Measurements from ENCODE around the gene SETD7.

The SETD7 gene

DNA sequence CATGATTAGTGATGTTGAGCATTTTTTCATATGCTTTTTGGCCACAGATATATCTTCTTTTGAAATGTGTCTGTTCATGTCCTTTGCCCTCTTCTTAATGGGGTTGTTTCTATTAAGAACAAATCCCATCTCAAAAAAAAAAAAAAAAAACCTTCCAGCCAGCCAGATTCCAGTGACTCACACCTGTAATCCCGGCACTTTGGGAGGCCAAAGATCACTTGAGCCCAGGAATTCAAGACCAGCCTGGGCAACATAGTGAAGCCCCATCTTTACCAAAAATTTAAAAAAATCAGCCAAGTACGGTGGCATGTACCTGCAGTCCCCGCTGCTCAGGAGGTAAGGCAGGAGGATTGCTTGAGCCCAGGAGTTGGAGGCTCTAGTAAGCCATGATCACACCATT is 97.0 kb downstream of the SETD7 start:
- TF ChIP-seq TAF1 (IDR thresholded peaks at IDR 0.05; ENCODE audit: borderline replicate concordance, insufficient read depth, low read length), result no peak
- no peak for TF ChIP-seq FOXP2 (optimal IDR thresholded peaks at IDR 0.05; ENCODE audit: borderline replicate concordance, extremely low read depth, extremely low read length, insufficient read depth)
- TF ChIP-seq, protein P1, sequence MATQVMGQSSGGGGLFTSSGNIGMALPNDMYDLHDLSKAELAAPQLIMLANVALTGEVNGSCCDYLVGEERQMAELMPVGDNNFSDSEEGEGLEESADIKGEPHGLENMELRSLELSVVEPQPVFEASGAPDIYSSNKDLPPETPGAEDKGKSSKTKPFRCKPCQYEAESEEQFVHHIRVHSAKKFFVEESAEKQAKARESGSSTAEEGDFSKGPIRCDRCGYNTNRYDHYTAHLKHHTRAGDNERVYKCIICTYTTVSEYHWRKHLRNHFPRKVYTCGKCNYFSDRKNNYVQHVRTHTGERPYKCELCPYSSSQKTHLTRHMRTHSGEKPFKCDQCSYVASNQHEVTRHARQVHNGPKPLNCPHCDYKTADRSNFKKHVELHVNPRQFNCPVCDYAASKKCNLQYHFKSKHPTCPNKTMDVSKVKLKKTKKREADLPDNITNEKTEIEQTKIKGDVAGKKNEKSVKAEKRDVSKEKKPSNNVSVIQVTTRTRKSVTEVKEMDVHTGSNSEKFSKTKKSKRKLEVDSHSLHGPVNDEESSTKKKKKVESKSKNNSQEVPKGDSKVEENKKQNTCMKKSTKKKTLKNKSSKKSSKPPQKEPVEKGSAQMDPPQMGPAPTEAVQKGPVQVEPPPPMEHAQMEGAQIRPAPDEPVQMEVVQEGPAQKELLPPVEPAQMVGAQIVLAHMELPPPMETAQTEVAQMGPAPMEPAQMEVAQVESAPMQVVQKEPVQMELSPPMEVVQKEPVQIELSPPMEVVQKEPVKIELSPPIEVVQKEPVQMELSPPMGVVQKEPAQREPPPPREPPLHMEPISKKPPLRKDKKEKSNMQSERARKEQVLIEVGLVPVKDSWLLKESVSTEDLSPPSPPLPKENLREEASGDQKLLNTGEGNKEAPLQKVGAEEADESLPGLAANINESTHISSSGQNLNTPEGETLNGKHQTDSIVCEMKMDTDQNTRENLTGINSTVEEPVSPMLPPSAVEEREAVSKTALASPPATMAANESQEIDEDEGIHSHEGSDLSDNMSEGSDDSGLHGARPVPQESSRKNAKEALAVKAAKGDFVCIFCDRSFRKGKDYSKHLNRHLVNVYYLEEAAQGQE (IDR thresholded peaks at IDR 0.05; ENCODE audit: insufficient read depth in 1 of 2, low read depth in 2 of 2, low read length in 2 of 2), result no peak
- no peak for TF ChIP-seq POLR2AphosphoS5 (IDR thresholded peaks at IDR 0.05; ENCODE audit: low read depth, low read length)
- TF ChIP-seq SIN3A (IDR thresholded peaks at IDR 0.05; ENCODE audit: borderline replicate concordance, insufficient read depth, low read length), result no peak

GRCh38 chr4:139458543-139458942 is 97.5 kb downstream of the SETD7 start:
- TF ChIP-seq POLR2AphosphoS5 (IDR thresholded peaks at IDR 0.05; ENCODE audit: low read depth, low read length), result no peak
- TF ChIP-seq, protein P1 (IDR thresholded peaks at IDR 0.05; ENCODE audit: insufficient read depth in 1 of 2, low read depth in 2 of 2, low read length in 2 of 2), result no peak
- no peak for TF ChIP-seq TAF1 (IDR thresholded peaks at IDR 0.05; ENCODE audit: borderline replicate concordance, insufficient read depth, low read length)
- no peak for TF ChIP-seq SIN3A (IDR thresholded peaks at IDR 0.05; ENCODE audit: borderline replicate concordance, insufficient read depth, low read length)
- no peak for TF ChIP-seq FOXP2 (optimal IDR thresholded peaks at IDR 0.05; ENCODE audit: borderline replicate concordance, extremely low read depth, extremely low read length, insufficient read depth)

DNA sequence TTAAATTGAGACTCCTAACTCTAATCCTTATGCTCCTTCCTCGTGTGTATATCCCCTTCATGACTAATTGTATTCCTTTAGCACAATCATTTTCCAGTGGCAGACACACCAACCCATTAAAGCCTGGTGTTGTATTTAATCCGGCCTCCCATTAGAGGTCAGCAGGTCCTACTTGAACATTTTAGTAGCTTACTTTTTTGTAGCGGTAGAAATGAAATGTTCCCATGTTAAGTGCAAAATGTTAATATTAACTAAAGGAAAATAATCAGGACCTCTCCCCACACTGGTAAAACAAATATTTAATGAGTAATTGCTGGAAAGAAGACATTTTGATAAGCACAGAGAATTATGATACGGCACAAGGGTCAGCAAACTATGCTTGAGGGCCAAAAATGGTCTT is 98.7 kb downstream of the SETD7 start:
- TF ChIP-seq TAF1 (IDR thresholded peaks at IDR 0.05; ENCODE audit: borderline replicate concordance, insufficient read depth, low read length) (no peak), SIN3A (IDR thresholded peaks at IDR 0.05; ENCODE audit: borderline replicate concordance, insufficient read depth, low read length) (no peak), POLR2AphosphoS5 (IDR thresholded peaks at IDR 0.05; ENCODE audit: low read depth, low read length) (no peak), FOXP2 (optimal IDR thresholded peaks at IDR 0.05; ENCODE audit: borderline replicate concordance, extremely low read depth, extremely low read length, insufficient read depth) (no peak)
- TF ChIP-seq, protein P1 (IDR thresholded peaks at IDR 0.05; ENCODE audit: insufficient read depth in 1 of 2, low read depth in 2 of 2, low read length in 2 of 2), result no peak

- TF ChIP-seq FOXP2 (optimal IDR thresholded peaks at IDR 0.05; ENCODE audit: borderline replicate concordance, extremely low read depth, extremely low read length, insufficient read depth) (no peak), POLR2AphosphoS5 (IDR thresholded peaks at IDR 0.05; ENCODE audit: low read depth, low read length) (no peak), TAF1 (IDR thresholded peaks at IDR 0.05; ENCODE audit: borderline replicate concordance, insufficient read depth, low read length) (no peak), SIN3A (IDR thresholded peaks at IDR 0.05; ENCODE audit: borderline replicate concordance, insufficient read depth, low read length) (no peak)
- TF ChIP-seq, protein P1 (IDR thresholded peaks at IDR 0.05; ENCODE audit: insufficient read depth in 1 of 2, low read depth in 2 of 2, low read length in 2 of 2), result no peak
These were observed 100.9 kb downstream of the SETD7 start for GRCh38 chr4:139455126-139455538.
